SH-SY5Y (cell line): ENCODE results near the gene GCNT1.

Experiments
- GATA2 ChIP-seq: IDR thresholded peaks from 2 replicates; pipeline ENCODE4 v1.6.1; 2011; ENCODE audit warnings: mild to moderate bottlenecking, low read depth, low read length
- GATA3 ChIP-seq: IDR thresholded peaks from 2 replicates; pipeline ENCODE4 v1.6.1; 2011; ENCODE audit warnings: low read depth, mild to moderate bottlenecking, low read length, moderate library complexity

- no peak for TF ChIP-seq GATA2
- no peak for TF ChIP-seq GATA3
These were observed 86.2 kb downstream of the GCNT1 start for GRCh38 chr9:76545191-76545590.
